Progenitor cell of endocrine pancreas (in vitro differentiated cells): Measurements from ENCODE around the gene OTOP1. TPM values are rescaled to one million over a fixed set of nuclear protein-coding genes. Genes with fewer than 3 reads are reported as not detected.
"Not testable (repeated sequence)": the region's sequence is repeated elsewhere in the genome, so short reads cannot be mapped to it uniquely, and the experiment has no call there.

Source experiments
- DNase-seq: peaks from one replicate; pipeline ENCODE4 v3.0.0; 2021; ENCODE audit warnings: low spot score; ENCODE audit not compliant: unreplicated experiment
- H3K27ac Mint-ChIP-seq: 2 replicates; pipeline ENCODE4 v1.8.0; 2021; ENCODE audit warnings: mild to moderate bottlenecking, moderate library complexity, mixed read lengths
- H3K27me3 Mint-ChIP-seq: 2 replicates; pipeline ENCODE4 v1.8.0; 2021; ENCODE audit warnings: mixed read lengths
- H3K36me3 Mint-ChIP-seq: 2 replicates; pipeline ENCODE4 v1.8.0; 2022; ENCODE audit warnings: mixed read lengths; ENCODE audit not compliant: insufficient read depth
- H3K4me1 Mint-ChIP-seq: 2 replicates; pipeline ENCODE4 v1.8.0; 2021; ENCODE audit warnings: low read depth, mixed read lengths
- H3K4me3 Mint-ChIP-seq: 2 replicates; pipeline ENCODE4 v1.8.0; 2021; ENCODE audit warnings: low read depth, mild to moderate bottlenecking, moderate library complexity, mixed read lengths
- H3K9me3 Mint-ChIP-seq: 2 replicates; pipeline ENCODE4 v1.8.0; 2021; ENCODE audit warnings: low read depth, mixed read lengths
- total RNA-seq: library from RNA; stranded (reverse); gene quantifications from 2 replicates; pipeline ENCODE4 v1.2.1, GENCODE V29; 2021
- TF ChIP-seq, protein P1 (sequence below): fragments of 200-600 bp; sonication (generic); IDR thresholded peaks from one replicate; pipeline ENCODE4 v1.5.0; 2021; ENCODE audit warnings: antibody characterized with exemption, mild to moderate bottlenecking; ENCODE audit not compliant: unreplicated experiment

The OTOP1 gene
- total RNA-seq, 1 donor from 2014 or later: not detected

DNA sequence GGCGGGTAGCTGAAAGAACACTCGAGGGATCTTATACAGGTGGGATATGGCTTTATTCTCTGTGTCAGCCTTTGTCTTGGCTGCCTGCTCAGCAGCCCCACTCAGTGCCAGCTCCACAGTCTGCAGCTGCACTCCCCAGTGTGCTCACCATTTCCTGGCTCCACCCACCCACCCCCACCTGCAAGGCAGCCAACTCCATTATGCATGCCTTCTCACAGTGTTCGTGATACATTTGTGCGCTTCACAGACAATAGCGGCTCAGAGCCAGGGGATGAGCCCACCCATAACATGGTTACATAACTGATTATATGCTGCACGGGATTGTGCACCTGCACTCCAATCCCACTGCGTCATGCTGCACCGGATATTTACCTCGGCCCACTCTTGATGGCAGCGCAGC, 30.1 kb upstream of the OTOP1 start:
- Mint-ChIP-seq H3K4me1 (peaks cover 34% of the 10 kb centered on the region), H3K36me3 (no peaks in the 10 kb centered on the region), H3K27me3 (no peaks in the 10 kb centered on the region), H3K4me3 (no peak overlapping the region), H3K27ac (peak overlapping the region; percentile 45), H3K9me3 (no peaks in the 10 kb centered on the region)
- TF ChIP-seq, protein P1, sequence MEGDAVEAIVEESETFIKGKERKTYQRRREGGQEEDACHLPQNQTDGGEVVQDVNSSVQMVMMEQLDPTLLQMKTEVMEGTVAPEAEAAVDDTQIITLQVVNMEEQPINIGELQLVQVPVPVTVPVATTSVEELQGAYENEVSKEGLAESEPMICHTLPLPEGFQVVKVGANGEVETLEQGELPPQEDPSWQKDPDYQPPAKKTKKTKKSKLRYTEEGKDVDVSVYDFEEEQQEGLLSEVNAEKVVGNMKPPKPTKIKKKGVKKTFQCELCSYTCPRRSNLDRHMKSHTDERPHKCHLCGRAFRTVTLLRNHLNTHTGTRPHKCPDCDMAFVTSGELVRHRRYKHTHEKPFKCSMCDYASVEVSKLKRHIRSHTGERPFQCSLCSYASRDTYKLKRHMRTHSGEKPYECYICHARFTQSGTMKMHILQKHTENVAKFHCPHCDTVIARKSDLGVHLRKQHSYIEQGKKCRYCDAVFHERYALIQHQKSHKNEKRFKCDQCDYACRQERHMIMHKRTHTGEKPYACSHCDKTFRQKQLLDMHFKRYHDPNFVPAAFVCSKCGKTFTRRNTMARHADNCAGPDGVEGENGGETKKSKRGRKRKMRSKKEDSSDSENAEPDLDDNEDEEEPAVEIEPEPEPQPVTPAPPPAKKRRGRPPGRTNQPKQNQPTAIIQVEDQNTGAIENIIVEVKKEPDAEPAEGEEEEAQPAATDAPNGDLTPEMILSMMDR: no peak
- DNase-seq: no peak

- TF ChIP-seq, protein P1: no peak
- no peak overlapping the region for H3K4me3 Mint-ChIP-seq
- no peaks in the 10 kb centered on the region for H3K36me3 Mint-ChIP-seq
- peaks cover 3% of the 10 kb centered on the region for H3K27me3 Mint-ChIP-seq
- H3K27ac Mint-ChIP-seq: no peak overlapping the region
- no peak for DNase-seq
- peaks cover 32% of the 10 kb centered on the region for H3K4me1 Mint-ChIP-seq
- H3K9me3 Mint-ChIP-seq: no peaks in the 10 kb centered on the region
Observed at GRCh38 chr4:4254666-4255065, 27.9 kb upstream of the OTOP1 start.

DNA sequence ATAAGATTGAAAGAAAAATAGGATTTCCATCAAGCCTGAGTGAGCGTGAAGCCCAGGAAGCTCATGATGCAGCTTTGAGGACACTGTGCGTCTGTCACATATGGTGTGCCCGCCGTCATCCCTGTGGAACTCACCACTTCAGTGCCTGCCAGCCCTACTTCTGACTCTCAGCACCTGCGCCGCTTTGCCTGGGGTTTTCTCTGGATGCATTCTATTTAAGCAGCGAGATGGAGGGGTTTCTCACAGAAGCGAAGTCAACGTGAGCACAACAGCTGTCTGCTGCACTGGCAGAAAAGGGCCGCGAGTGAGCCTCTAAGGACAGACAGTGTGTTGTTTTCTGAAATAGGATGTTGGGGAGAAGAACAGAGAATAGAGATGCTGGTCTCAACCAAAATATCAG, 27.5 kb upstream of the OTOP1 start:
- Mint-ChIP-seq H3K27me3 (peaks cover 3% of the 10 kb centered on the region), H3K4me1 (peaks cover 29% of the 10 kb centered on the region), H3K4me3 (no peak overlapping the region), H3K9me3 (no peaks in the 10 kb centered on the region), H3K27ac (no peak overlapping the region), H3K36me3 (no peaks in the 10 kb centered on the region)
- TF ChIP-seq, protein P1: no peak
- no peak for DNase-seq

DNA sequence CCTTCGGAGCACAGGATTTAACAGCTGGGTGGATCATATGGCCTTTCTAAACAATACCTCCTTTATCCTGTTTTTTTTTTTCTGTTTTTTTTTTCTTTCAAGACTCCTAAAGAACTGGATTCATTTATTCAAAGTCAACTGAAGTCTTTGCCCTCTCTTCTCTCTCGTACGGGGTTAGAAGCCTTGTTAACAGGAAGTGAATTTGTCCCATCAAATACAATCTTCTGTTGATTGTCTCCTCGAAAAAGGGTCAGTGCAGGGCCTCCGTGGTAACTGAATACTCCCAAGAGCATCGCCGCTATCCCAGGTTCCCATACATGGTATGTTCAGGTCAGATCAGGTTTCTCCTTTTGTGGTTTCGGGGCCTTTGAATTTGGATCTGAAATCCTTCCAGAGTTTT, 23.1 kb upstream of the OTOP1 start:
- TF ChIP-seq, protein P1: no peak
- Mint-ChIP-seq H3K36me3 (peaks cover 4% of the 10 kb centered on the region), H3K27me3 (peaks cover 3% of the 10 kb centered on the region), H3K27ac (no peak overlapping the region), H3K4me1 (peaks cover 22% of the 10 kb centered on the region), H3K4me3 (peak overlapping the region; percentile 57), H3K9me3 (no peaks in the 10 kb centered on the region)
- no peak for DNase-seq

- H3K27me3 Mint-ChIP-seq, DNase-seq, H3K9me3 Mint-ChIP-seq, H3K36me3 Mint-ChIP-seq: not testable (repeated sequence)
- Mint-ChIP-seq H3K4me3 (peak overlapping the region; percentile 95), H3K27ac (peak overlapping the region; percentile 2), H3K4me1 (peaks cover 19% of the 10 kb centered on the region)
Observed at GRCh38 chr4:4249342-4249741, 22.6 kb upstream of the OTOP1 start.

GRCh38 chr4:4248885-4249203, 22.1 kb upstream of the OTOP1 start:
- Mint-ChIP-seq H3K9me3 (no peaks in the 10 kb centered on the region), H3K27ac (peak overlapping the region; percentile 99)

More at GRCh38 chr4:4248885-4249203, 22.1 kb upstream of the OTOP1 start:
- peak overlapping the region; percentile 95 for H3K4me3 Mint-ChIP-seq
- peaks cover 4% of the 10 kb centered on the region for H3K36me3 Mint-ChIP-seq
- no peak for DNase-seq
- H3K27me3 Mint-ChIP-seq: peaks cover 3% of the 10 kb centered on the region
- TF ChIP-seq, protein P1: no peak
- H3K4me1 Mint-ChIP-seq: peaks cover 17% of the 10 kb centered on the region
